Prostate gland (tissue), 2 donors: ENCODE measurements around the gene CAPZB. TPM values are rescaled to one million over a fixed set of nuclear protein-coding genes. Genes with fewer than 3 reads are reported as not detected.

Experiments
- DNase-seq: peaks from one replicate; pipeline ENCODE4 v3.0.0-alpha.2; 2019; ENCODE audit warnings: low spot score
- H3K27ac ChIP-seq, 2 donors: fragments of 200-600 bp; sonication (generic); 2 replicates each; pipeline ENCODE4 v1.5.1; 2017 to 2019
- H3K27me3 ChIP-seq: fragments of 200-600 bp; sonication (generic); replicated peaks from 2 replicates; pipeline ENCODE4 v1.5.1; 2019; ENCODE audit not compliant: insufficient read depth
- H3K36me3 ChIP-seq, 2 donors: fragments of 200-600 bp; sonication (generic); 1 replicate in 1 of 2; 2 replicates in 1 of 2; pipeline versions ENCODE4 v1.5.1 to v1.8.1; 2017 to 2019
- H3K4me1 ChIP-seq: fragments of 200-600 bp; sonication (generic); replicated peaks from 2 replicates; pipeline ENCODE4 v1.5.1; 2019
- H3K4me3 ChIP-seq, 2 donors: fragments of 200-600 bp; sonication (generic); 2 replicates each; pipeline ENCODE4 v1.5.1; 2017 to 2019
- H3K9me3 ChIP-seq: fragments of 200-600 bp; sonication (generic); 2 replicates; pipeline ENCODE4 v1.5.1; 2017
- POLR2A ChIP-seq: fragments of 450-650 bp; IDR thresholded peaks from one replicate; pipeline ENCODE4 v1.6.1; 2016; ENCODE audit warnings: antibody characterized with exemption, mild to moderate bottlenecking
- POLR2AphosphoS5 ChIP-seq: sonication (generic); formaldehyde crosslinking; IDR thresholded peaks from one replicate; pipeline ENCODE4 v1.6.1; 2017; ENCODE audit warnings: antibody characterized with exemption
- WGBS: methylation state at CpG from one replicate; pipeline ENCODE4 v1.1.5; 2018; 5-methylcytosine and 5-hydroxymethylcytosine counted together
- intact Hi-C: fragments of 100-400 bp; cut with DNase I; formaldehyde crosslinking; loops from one replicate; pipeline ENCODE4 v1.14.2; 2022
- total RNA-seq, 2 donors: library from RNA; depleted of rRNA; stranded (reverse); fragments of >200 nt; gene quantifications; one replicate each; pipeline ENCODE4 v1.1.0, GENCODE V29; 2016
- TF ChIP-seq, protein P1 (sequence below), 4 experiments: fragments of 200-600 bp in 2 of 4; fragments of 450-650 bp in 2 of 4; sonication (generic) in 2 of 4; IDR thresholded peaks; 1 replicate in 3 of 4; 2 replicates in 1 of 4; pipeline ENCODE4 v1.5.1; 2016 to 2019; ENCODE audit warnings: antibody characterized with exemption in 4 of 4, mild to moderate bottlenecking in 2 of 4, moderate library complexity in 2 of 4

CAPZB gene
- total RNA-seq, 2 donors from 2014 or later = 139 to 150 TPM

DNA sequence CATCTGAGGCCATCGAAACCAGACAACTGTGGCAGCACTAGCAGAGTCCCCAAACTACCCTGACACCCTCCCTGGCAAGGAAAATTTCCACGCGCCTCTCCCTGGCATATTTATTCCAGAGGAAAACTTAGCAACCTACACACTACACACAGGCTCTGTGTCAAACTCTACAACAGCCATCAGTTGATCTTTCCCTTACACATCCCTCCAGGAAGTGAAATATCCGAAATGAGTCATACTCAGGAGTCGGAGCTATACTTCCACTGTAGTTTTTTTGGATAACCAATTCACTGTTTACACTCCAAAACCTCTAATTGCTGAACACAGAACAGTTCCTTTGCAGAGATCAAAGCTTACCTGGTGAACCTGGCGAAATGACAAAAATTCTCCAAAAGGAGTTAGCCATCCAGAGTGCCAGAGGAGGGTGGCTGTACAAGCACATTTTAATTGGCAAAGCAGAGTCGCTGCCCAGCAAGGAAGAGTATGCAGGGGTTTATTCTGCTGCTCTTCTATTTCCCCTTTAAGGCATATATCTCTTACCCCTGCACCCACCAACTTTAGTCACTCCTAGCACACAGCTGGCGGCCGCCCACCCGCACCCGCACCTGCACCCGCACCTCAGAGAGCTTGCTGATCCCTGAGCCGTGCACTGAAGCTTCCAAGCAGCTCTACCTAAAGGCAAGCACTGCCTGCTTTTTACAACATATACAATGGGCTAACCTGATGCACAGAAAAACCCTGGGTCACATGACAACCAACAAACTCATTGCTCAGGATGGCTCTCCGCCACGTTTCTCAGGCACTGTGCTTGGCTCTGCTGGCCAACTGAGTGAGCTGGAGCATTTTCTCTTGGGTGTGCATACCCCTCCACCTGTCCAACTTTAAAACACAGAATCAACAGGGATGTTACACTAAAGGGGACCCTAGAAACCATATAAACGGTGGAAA lies 54.9 kb downstream of the CAPZB start:
- 40% methylated on average over 16 of the region's 16 CpGs for WGBS
- intact Hi-C loops = no loop called here
- Histone ChIP-seq H3K9me3 (no peaks in the 10 kb centered on the region), H3K27me3 (no peaks in the 10 kb centered on the region), H3K27ac (peak overlapping the region; percentile 83 to 96), H3K4me3 (no peak overlapping the region), H3K36me3 (no peaks in the 10 kb centered on the region), H3K4me1 (peaks cover 60% of the 10 kb centered on the region)
- DNase-seq = no peak
- TF ChIP-seq POLR2AphosphoS5 = peak; percentile 77
- TF ChIP-seq, protein P1, sequence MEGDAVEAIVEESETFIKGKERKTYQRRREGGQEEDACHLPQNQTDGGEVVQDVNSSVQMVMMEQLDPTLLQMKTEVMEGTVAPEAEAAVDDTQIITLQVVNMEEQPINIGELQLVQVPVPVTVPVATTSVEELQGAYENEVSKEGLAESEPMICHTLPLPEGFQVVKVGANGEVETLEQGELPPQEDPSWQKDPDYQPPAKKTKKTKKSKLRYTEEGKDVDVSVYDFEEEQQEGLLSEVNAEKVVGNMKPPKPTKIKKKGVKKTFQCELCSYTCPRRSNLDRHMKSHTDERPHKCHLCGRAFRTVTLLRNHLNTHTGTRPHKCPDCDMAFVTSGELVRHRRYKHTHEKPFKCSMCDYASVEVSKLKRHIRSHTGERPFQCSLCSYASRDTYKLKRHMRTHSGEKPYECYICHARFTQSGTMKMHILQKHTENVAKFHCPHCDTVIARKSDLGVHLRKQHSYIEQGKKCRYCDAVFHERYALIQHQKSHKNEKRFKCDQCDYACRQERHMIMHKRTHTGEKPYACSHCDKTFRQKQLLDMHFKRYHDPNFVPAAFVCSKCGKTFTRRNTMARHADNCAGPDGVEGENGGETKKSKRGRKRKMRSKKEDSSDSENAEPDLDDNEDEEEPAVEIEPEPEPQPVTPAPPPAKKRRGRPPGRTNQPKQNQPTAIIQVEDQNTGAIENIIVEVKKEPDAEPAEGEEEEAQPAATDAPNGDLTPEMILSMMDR (IDR thresholded peaks at IDR 0.05) = no peak

DNA sequence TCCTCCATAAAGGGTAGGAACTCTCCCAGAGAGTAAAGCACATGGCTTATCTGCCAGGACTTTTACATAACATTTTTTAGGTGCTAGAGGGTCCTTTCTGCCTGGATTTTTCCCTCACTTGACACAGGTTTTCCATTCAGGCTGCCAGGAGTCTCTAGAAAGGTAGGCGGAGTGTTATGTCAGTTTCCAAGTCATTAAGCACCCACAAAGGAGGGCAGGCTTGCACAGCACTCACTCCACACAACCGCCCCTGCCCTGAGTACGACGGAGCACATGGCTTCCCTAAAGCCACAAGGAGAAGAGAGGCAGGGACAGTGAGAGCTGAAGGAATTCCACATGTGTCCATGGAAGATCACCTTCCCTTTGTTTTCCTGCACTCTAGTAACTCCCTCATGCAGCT lies 55.7 kb downstream of the CAPZB start:
- TF ChIP-seq POLR2AphosphoS5 (no peak), POLR2A (no peak)
- TF ChIP-seq, protein P1 (IDR thresholded peaks at IDR 0.05) = no peak
- no peaks in the 10 kb centered on the region for H3K9me3 ChIP-seq
- DNase-seq = no peak
- no peaks in the 10 kb centered on the region for H3K36me3 ChIP-seq
- WGBS = 37% methylated on average over 4 of the region's 4 CpGs
- H3K27me3 ChIP-seq = no peaks in the 10 kb centered on the region
- peak overlapping the region; percentile 83 to 96 for H3K27ac ChIP-seq
- intact Hi-C loops = no loop called here
- H3K4me3 ChIP-seq = no peak overlapping the region
- H3K4me1 ChIP-seq = peaks cover 58% of the 10 kb centered on the region

DNA sequence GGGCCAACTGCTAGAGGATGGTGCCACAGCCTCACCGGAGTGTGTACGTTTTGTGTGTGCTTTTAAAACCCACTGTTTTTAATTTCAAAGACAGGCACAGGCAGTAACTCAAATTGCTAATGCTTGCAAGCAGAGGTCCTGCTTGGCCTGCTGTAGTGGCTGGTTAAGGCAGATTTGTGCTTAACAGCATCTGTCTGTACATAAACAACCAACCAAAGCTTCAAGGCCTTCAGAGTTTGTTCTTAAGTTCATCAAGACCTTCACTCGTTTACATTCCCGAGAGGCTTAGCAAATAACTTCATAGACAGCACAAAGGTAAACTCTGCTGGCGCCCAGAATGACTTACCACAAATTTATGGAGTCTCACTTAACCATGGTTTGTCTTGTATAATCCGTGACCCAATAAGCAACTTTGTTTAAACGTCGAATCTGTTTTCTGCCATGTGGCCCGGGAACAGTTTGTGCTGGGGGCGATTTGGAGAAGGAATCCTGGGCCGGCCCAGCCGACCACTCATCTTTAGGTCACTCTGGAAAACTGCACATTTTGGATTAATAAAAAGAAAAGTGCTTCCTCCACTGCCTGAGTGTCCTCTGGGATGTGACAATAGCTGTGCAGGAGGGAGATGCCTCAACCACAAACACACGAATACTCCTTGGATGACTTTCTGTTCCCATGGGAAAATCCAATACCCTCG lies 58.1 kb downstream of the CAPZB start:
- Histone ChIP-seq H3K27me3 (no peaks in the 10 kb centered on the region), H3K4me1 (peaks cover 39% of the 10 kb centered on the region), H3K36me3 (no peaks in the 10 kb centered on the region), H3K27ac (peak overlapping the region; percentile 83 to 96), H3K4me3 (no peak overlapping the region), H3K9me3 (no peaks in the 10 kb centered on the region)
- intact Hi-C loops = no loop called here
- TF ChIP-seq POLR2A (no peak), POLR2AphosphoS5 (peak; percentile 95)
- TF ChIP-seq, protein P1 (IDR thresholded peaks at IDR 0.05) = peak in 2 of 4 experiments; percentile 15 to 36
- WGBS = 15% methylated on average over 14 of the region's 14 CpGs
- DNase-seq = peak; percentile 88

DNA sequence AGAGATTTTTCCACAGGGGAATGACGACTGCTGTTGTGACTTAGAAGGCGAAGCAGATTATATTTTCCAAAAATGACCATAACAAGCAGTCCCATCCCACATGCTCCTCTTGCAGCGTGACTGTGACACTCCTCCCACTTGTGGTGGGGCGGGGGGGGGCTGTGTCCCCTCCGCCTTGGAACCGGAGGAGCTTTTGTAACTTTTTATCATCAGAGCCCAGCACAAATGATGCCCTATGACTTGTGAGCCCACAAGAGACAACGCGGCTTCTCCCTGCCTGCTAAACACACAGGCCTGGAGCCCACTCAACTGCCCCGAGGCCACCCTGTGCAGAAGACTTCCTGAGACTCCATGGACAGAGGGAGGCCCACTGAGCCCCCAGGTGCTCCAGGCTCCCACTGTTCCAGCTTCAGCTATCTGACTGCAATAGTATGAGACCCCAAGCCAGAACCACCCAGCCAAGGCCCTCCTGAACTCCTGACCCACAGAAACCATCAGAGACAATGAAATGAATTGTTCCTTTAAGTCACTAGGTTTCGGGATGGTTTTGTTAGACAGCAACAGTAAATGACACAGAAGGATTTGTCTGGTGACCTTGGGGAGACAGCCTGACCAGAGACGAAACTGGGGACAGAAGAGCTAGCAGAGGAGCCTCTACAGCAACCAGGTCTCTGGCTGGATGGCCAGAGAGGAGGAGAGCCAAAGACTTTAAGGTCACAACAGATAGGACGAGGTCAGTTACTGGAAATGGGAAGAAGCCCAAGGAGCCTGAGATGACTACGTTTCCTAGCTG lies 58.8 kb downstream of the CAPZB start:
- intact Hi-C loops = no loop called here

More for the DNA sequence above, 58.8 kb downstream of the CAPZB start:
- Histone ChIP-seq H3K27ac (peak overlapping the region; percentile 83 to 96), H3K4me1 (peaks cover 40% of the 10 kb centered on the region), H3K4me3 (no peak overlapping the region), H3K9me3 (no peaks in the 10 kb centered on the region), H3K27me3 (no peaks in the 10 kb centered on the region), H3K36me3 (no peaks in the 10 kb centered on the region)
- DNase-seq = no peak
- TF ChIP-seq POLR2AphosphoS5 (peak; percentile 15), POLR2A (no peak)
- 33% methylated on average over 13 of the region's 13 CpGs for WGBS
